HepG2 (cell line): Measurements from ENCODE around the gene SERTAD2. TPM values are rescaled to one million over a fixed set of nuclear protein-coding genes. Genes with fewer than 3 reads are reported as not detected.
A peak's percentile ranks its signal among the peaks of the same experiment; 100 is the strongest.

Source experiments
- ATAC-seq: fragments of 200-7000 bp; cut with Tn5 transposase; 3 replicates; pipeline ENCODE4 v1.9.1; 2020; ENCODE audit warnings: mild to moderate bottlenecking, moderate library complexity
- BruUV-seq: library from RNA; stranded (reverse); fragments of 400-500 nt; replicated peaks from 2 replicates; lab custom pipeline; 2021; lab: Mats Ljungman, UMichigan
- CTCF ChIA-PET: fragments of 300-600 bp; formaldehyde crosslinking; extraction: SDS; loops from one replicate; lab custom pipeline; 2021; ENCODE audit warnings: low total read pairs, inconsistent platforms, low intra/inter-chr PET ratio; lab: Yijun Ruan, JAX
- POLR2A ChIA-PET: fragments of 350-600 bp; sonication (Branson Sonifier 250); formaldehyde crosslinking; loops from one replicate; lab custom pipeline; 2020; ENCODE audit warnings: antibody characterized with exemption, inconsistent platforms; lab: Yijun Ruan, JAX
- DNase-seq: peaks from one replicate; pipeline ENCODE4 v3.0.0-alpha.2; 2015; ENCODE audit warnings: low spot score
- FAIRE-seq: peaks from 3 replicates; lab custom pipeline; 2011; peaks lifted over from hg19 to GRCh38; lab: Jason Lieb, UNC
- H2AFZ ChIP-seq: one replicate; pipeline ENCODE4 v1.6.1; 2011; ENCODE audit warnings: low read length, inconsistent platforms
- H3K27ac ChIP-seq: fragments of 300-600 bp; 3 replicates; pipeline ENCODE4 v1.8.0; 2011; ENCODE audit warnings: mixed run types, mild to moderate bottlenecking, mixed read lengths, low read length, inconsistent platforms; ENCODE audit not compliant: insufficient read depth; ENCODE audit errors: extremely low read length
- H3K27me3 ChIP-seq, 2 experiments: fragments of 200-600 bp in 1 of 2; 2 replicates in 1 of 2; 3 replicates in 1 of 2; pipeline versions ENCODE4 v1.6.0 to v1.8.0; 2011; ENCODE audit warnings: low read length in 2 of 2, mild to moderate bottlenecking in 2 of 2, moderate library complexity in 2 of 2, inconsistent platforms in 1 of 2; ENCODE audit not compliant: insufficient read depth in 2 of 2, control insufficient read depth in 1 of 2
- H3K36me3 ChIP-seq, 2 experiments: fragments of 200-600 bp in 1 of 2; replicated peaks in 1 of 2; 2 replicates in 1 of 2; 3 replicates in 1 of 2; pipeline versions ENCODE4 v1.5.1 to v1.8.0; 2011; ENCODE audit warnings: low read length in 2 of 2, inconsistent platforms in 1 of 2; ENCODE audit not compliant: insufficient read depth in 2 of 2, control insufficient read depth in 1 of 2
- H3K4me1 ChIP-seq: 2 replicates; pipeline ENCODE4 v1.5.1; 2012; ENCODE audit warnings: low read length, inconsistent platforms; ENCODE audit not compliant: insufficient read depth
- H3K4me2 ChIP-seq: 2 replicates; pipeline ENCODE4 v1.6.0; 2011; ENCODE audit warnings: low read depth, low read length, inconsistent platforms
- H3K4me3 ChIP-seq, 3 experiments: fragments of 200-600 bp in 1 of 3; sonication (generic), shearing (Covaris generic) in 1 of 3; replicated peaks in 1 of 3; 2 replicates each; pipeline ENCODE4 v1.5.1; 2011 to 2016; ENCODE audit warnings: low read length in 3 of 3, inconsistent platforms in 2 of 3, low read depth in 2 of 3, mild to moderate bottlenecking in 2 of 3, control low read depth in 1 of 3, mixed read lengths in 1 of 3; ENCODE audit not compliant: insufficient read depth in 1 of 3
- H3K79me2 ChIP-seq: one replicate; pipeline ENCODE4 v1.6.1; 2011; ENCODE audit warnings: low read length, inconsistent platforms; ENCODE audit not compliant: insufficient read depth
- H3K9ac ChIP-seq: 2 replicates; pipeline ENCODE4 v1.6.0; 2011; ENCODE audit warnings: mild to moderate bottlenecking, low read depth, low read length, inconsistent platforms; ENCODE audit not compliant: insufficient read depth
- H3K9me3 ChIP-seq: 2 replicates; pipeline ENCODE4 v1.5.1; 2012; ENCODE audit warnings: mild to moderate bottlenecking, low read length
- H4K20me1 ChIP-seq: 2 replicates; pipeline ENCODE4 v1.6.0; 2011; ENCODE audit warnings: inconsistent platforms, mild to moderate bottlenecking, low read length, moderate library complexity; ENCODE audit not compliant: insufficient read depth
- AKAP8 ChIP-seq: sonication (generic); formaldehyde crosslinking; IDR thresholded peaks from 2 replicates; pipeline ENCODE4 v1.5.1; 2020; ENCODE audit warnings: mild to moderate bottlenecking, missing genetic modification reagents
- CAMTA2 ChIP-seq: sonication (generic); formaldehyde crosslinking; IDR thresholded peaks from 2 replicates; pipeline ENCODE4 v1.4.0; 2020; ENCODE audit warnings: mild to moderate bottlenecking, missing genetic modification reagents, borderline replicate concordance
- CBX5 ChIP-seq: sonication (generic); formaldehyde crosslinking; IDR thresholded peaks from 2 replicates; pipeline ENCODE4 v1.4.0; 2020; ENCODE audit warnings: missing genetic modification reagents, borderline replicate concordance
- FUBP1 ChIP-seq: sonication (generic); formaldehyde crosslinking; IDR thresholded peaks from 2 replicates; pipeline ENCODE4 v1.5.1; 2020; ENCODE audit warnings: missing genetic modification reagents, mild to moderate bottlenecking, borderline replicate concordance
- GATAD2A ChIP-seq: IDR thresholded peaks from 2 replicates; pipeline ENCODE4 v1.6.1; 2016
- HMG20B ChIP-seq: conservative IDR thresholded peaks from 2 replicates; pipeline ENCODE4 v1.6.1; 2016; ENCODE audit warnings: missing genetic modification reagents, missing compliant biosample characterization
- MAX ChIP-seq: IDR thresholded peaks from 2 replicates; pipeline ENCODE4 v1.6.1; 2012; ENCODE audit warnings: inconsistent platforms
- NFYC ChIP-seq: IDR thresholded peaks from 2 replicates; pipeline ENCODE4 v1.6.1; 2016; ENCODE audit warnings: missing genetic modification reagents, missing compliant biosample characterization
- REL ChIP-seq: sonication (generic); formaldehyde crosslinking; conservative IDR thresholded peaks from 2 replicates; pipeline ENCODE4 v1.8.0; 2022; ENCODE audit warnings: mild to moderate bottlenecking, missing genetic modification reagents, moderate library complexity
- SRY ChIP-seq: sonication (generic); formaldehyde crosslinking; IDR thresholded peaks from 2 replicates; pipeline ENCODE4 v1.8.0; 2022; ENCODE audit warnings: mild to moderate bottlenecking, missing genetic modification reagents
- STAG1 ChIP-seq: sonication (generic); formaldehyde crosslinking; IDR thresholded peaks from 2 replicates; pipeline ENCODE4 v1.4.0; 2020; ENCODE audit warnings: missing genetic modification reagents
- YEATS2 ChIP-seq: sonication (generic); formaldehyde crosslinking; IDR thresholded peaks from 2 replicates; pipeline ENCODE4 v1.4.0; 2020; ENCODE audit warnings: missing genetic modification reagents, borderline replicate concordance
- ZFP36 ChIP-seq: fragments of 150-350 bp; IDR thresholded peaks from 2 replicates; pipeline ENCODE4 v1.6.1; 2018; ENCODE audit warnings: borderline replicate concordance, low read length, low read depth; ENCODE audit not compliant: partially characterized antibody
- ZIK1 ChIP-seq: sonication (generic); formaldehyde crosslinking; IDR thresholded peaks from 2 replicates; pipeline ENCODE4 v1.5.0; 2020; ENCODE audit warnings: mild to moderate bottlenecking, low read depth, missing genetic modification reagents, borderline replicate concordance
- ZKSCAN1 ChIP-seq: fragments of 150-350 bp; IDR thresholded peaks from 2 replicates; pipeline ENCODE4 v1.6.1; 2014; ENCODE audit warnings: low read length
- ZNF281 ChIP-seq: sonication (generic); formaldehyde crosslinking; IDR thresholded peaks from 2 replicates; pipeline ENCODE4 v1.4.0; 2020; ENCODE audit warnings: missing genetic modification reagents, borderline replicate concordance
- ZNF816 ChIP-seq: sonication (generic); formaldehyde crosslinking; IDR thresholded peaks from 2 replicates; pipeline ENCODE4 v1.8.0; 2022; ENCODE audit warnings: missing genetic modification reagents, mild to moderate bottlenecking, borderline replicate concordance
- ZSCAN25 ChIP-seq: sonication (generic); formaldehyde crosslinking; IDR thresholded peaks from 2 replicates; pipeline ENCODE4 v1.8.0; 2022; ENCODE audit warnings: mild to moderate bottlenecking, missing genetic modification reagents
- WGBS: methylation state at CpG from one replicate; pipeline ENCODE4 v1.1.6; 2017; ENCODE audit warnings: low lambda C conversion rate; 5-methylcytosine and 5-hydroxymethylcytosine counted together
- in situ Hi-C: cut with HindIII; loops from 2 replicates; pipeline ENCODE4 v1.10.0; 2017; ENCODE audit warnings: low pct_unique_long_range_greater_than_20kb; ENCODE audit not compliant: extremely low pct_ligation_motif_present
- intact Hi-C: fragments of 100-400 bp; cut with micrococcal nuclease; formaldehyde crosslinking; loops from one replicate; pipeline ENCODE4 v1.10.0; 2022; ENCODE audit not compliant: unreplicated experiment
- polyA plus RNA-seq, 8 experiments: library from polyadenylated mRNA; depleted of rRNA in 3 of 8; stranded (reverse) in 7 of 8; unstranded in 1 of 8; fragments of >200 nt; fragmentation: Illumina TruSeq in 4 of 8; extraction: Trizol in 4 of 8; gene quantifications; 2 replicates each; pipeline versions ENCODE4 v1.2.1 to v1.2.3, GENCODE V29; 2011 to 2016; ENCODE audit warnings: low read depth in 4 of 8, missing spikeins in 1 of 8, mixed read lengths in 1 of 8; ENCODE audit not compliant: insufficient read depth in 1 of 8
- total RNA-seq, 5 experiments: library from RNA; depleted of rRNA; stranded (reverse); fragments of >200 nt; fragmentation: Illumina TruSeq; extraction: Trizol; gene quantifications; 2 replicates each; pipeline ENCODE4 v1.2.3, GENCODE V29; 2016; ENCODE audit warnings: low read depth in 1 of 5

Gene SERTAD2
- total and polyA plus RNA-seq, 2 of the 13 experiments (the other 11 are each of a cell fraction or from before 2014, with no cell fraction given), result 6.7 to 22.6 TPM

- TF ChIP-seq ZSCAN25 (CRISPR knock-in tag) (no peak), STAG1 (CRISPR knock-in tag) (no peak), ZFP36 (no peak), ZKSCAN1 (no peak), SRY (no peak), FUBP1 (CRISPR knock-in tag) (no peak), ZNF281 (CRISPR knock-in tag) (no peak)
Measured at GRCh38 chr2:64650296-64650695, 3.4 kb downstream of the SERTAD2 start (continued).

GRCh38 chr2:64649626-64650025 lies 4.1 kb downstream of the SERTAD2 start:
- peaks cover 86% of the 10 kb centered on the region for H3K79me2 ChIP-seq
- 8% methylated on average over 5 of the region's 5 CpGs for WGBS
- H4K20me1 ChIP-seq, result peaks cover 82% of the 10 kb centered on the region
- peak; percentile 34 for ATAC-seq
- no peak for FAIRE-seq
- no peaks in the 10 kb centered on the region for H3K36me3 ChIP-seq
- POLR2A ChIA-PET, result interaction anchor here (1.0 to 9.0 kb wide), 11 partner anchors 15 to 215 kb away, joined by 3 to 282 read pairs (median 5); no protein-coding TSS in a partner anchor
- peak; percentile 53 for DNase-seq
- peaks cover 71% of the 10 kb centered on the region for H3K4me1 ChIP-seq
- peak overlapping the region; percentile 58 for H3K9ac ChIP-seq
- in situ Hi-C loops, result loop anchor here (5.0 kb wide), 2 partner anchors 103 to 213 kb away; no protein-coding TSS in a partner anchor
- H3K4me3 ChIP-seq, result peak overlapping the region; percentile 47 to 89 (median 88)
- H3K27me3 ChIP-seq, result no peaks in the 10 kb centered on the region; a peak in 1 of 5 replicates
- H3K9me3 ChIP-seq, result no peaks in the 10 kb centered on the region
- intact Hi-C loops, result loop anchor here (1.0 to 5.0 kb wide), 4 partner anchors 38 to 217 kb away; partner anchors contain the start of gene AFTPH
- BruUV-seq, result no TSS peak
- peak overlapping the region; percentile 96 for H3K27ac ChIP-seq
- H2AFZ ChIP-seq, result no peak overlapping the region
- CTCF ChIA-PET, result interaction anchor here (0.7 kb wide), 1 partner anchor 216 kb away, joined by 3 read pairs; no protein-coding TSS in a partner anchor
- peak overlapping the region; percentile 80 for H3K4me2 ChIP-seq
- TF ChIP-seq YEATS2 (CRISPR knock-in tag) (no peak), CBX5 (no peak), REL (CRISPR knock-in tag) (no peak), HMG20B (no peak), ZNF816 (CRISPR knock-in tag) (no peak), AKAP8 (CRISPR knock-in tag) (no peak), GATAD2A (peak; percentile 47; the same call in 1 of the 2 replicates), CAMTA2 (CRISPR knock-in tag) (no peak), NFYC (CRISPR knock-in tag) (no peak; the same call in 1 of the 2 replicates), ZIK1 (CRISPR knock-in tag) (no peak), MAX (no peak)
